Transverse colon (tissue), 4 donors: Measurements from ENCODE around the gene SPEG. TPM values are rescaled to one million over a fixed set of nuclear protein-coding genes. Genes with fewer than 3 reads are reported as not detected.
A peak's percentile ranks its signal among the peaks of the same experiment; 100 is the strongest.

Source experiments
- DNase-seq: peaks from one replicate; pipeline ENCODE4 v3.0.0-alpha.2; 2019
- H3K27ac ChIP-seq, 4 donors: fragments of 200-600 bp; sonication (generic); 2 replicates each; pipeline ENCODE4 v1.5.1; 2016 to 2018; ENCODE audit warnings: inconsistent platforms in 4 of 4
- H3K27me3 ChIP-seq: fragments of 200-600 bp; sonication (generic); 2 replicates; pipeline ENCODE4 v1.5.1; 2017; ENCODE audit warnings: inconsistent platforms
- H3K36me3 ChIP-seq, 4 donors: fragments of 200-600 bp; sonication (generic); 2 replicates each; pipeline ENCODE4 v1.5.1; 2017 to 2019; ENCODE audit warnings: inconsistent platforms in 4 of 4
- H3K4me1 ChIP-seq, 4 donors: fragments of 200-600 bp; sonication (generic); 2 replicates each; pipeline ENCODE4 v1.5.1; 2017 to 2020; ENCODE audit warnings: inconsistent platforms in 4 of 4
- H3K4me3 ChIP-seq, 4 donors: fragments of 200-600 bp; sonication (generic); 1 replicate in 1 of 4; 2 replicates in 3 of 4; pipeline versions ENCODE4 v1.5.1 to v1.6.1; 2017 to 2019; ENCODE audit warnings: inconsistent platforms in 4 of 4
- H3K9me3 ChIP-seq, 2 donors: fragments of 200-600 bp; sonication (generic); 2 replicates each; pipeline ENCODE4 v1.5.1; 2017 to 2019; ENCODE audit warnings: inconsistent platforms in 2 of 2
- CTCF ChIP-seq, 5 experiments: fragments of 200-600 bp in 3 of 5; fragments of 450-650 bp in 2 of 5; sonication (generic) in 3 of 5; IDR thresholded peaks; 1 replicate in 2 of 5; 2 replicates in 3 of 5; pipeline ENCODE4 v1.5.1; 2016 to 2017; ENCODE audit warnings: antibody characterized with exemption in 5 of 5, inconsistent platforms in 3 of 5, mild to moderate bottlenecking in 2 of 5, moderate library complexity in 1 of 5
- EP300 ChIP-seq: sonication (generic); formaldehyde crosslinking; IDR thresholded peaks from one replicate; pipeline ENCODE4 v1.6.1; 2017; ENCODE audit warnings: antibody characterized with exemption, low read depth
- POLR2A ChIP-seq: fragments of 450-650 bp; IDR thresholded peaks from one replicate; pipeline ENCODE4 v1.6.1; 2016; ENCODE audit warnings: antibody characterized with exemption, mild to moderate bottlenecking, moderate library complexity
- POLR2AphosphoS5 ChIP-seq, 3 donors: sonication (generic); formaldehyde crosslinking; IDR thresholded peaks; one replicate each; pipeline ENCODE4 v1.6.1; 2016; ENCODE audit warnings: antibody characterized with exemption in 3 of 3
- WGBS, 2 donors: methylation state at CpG; one replicate each; pipeline ENCODE4 v1.1.5; 2018; ENCODE audit warnings: low coverage in 1 of 2; 5-methylcytosine and 5-hydroxymethylcytosine counted together
- in situ Hi-C, 4 donors: fragments of 200-750 bp; cut with MboI; loops; one replicate each; pipeline versions ENCODE4 v1.15.0 to v1.15.1; 2017; ENCODE audit warnings: low sequenced_read_pairs in 3 of 4, low pct_ligation_motif_present in 1 of 4, low pct_unique_long_range_greater_than_20kb in 1 of 4
- intact Hi-C: fragments of 100-400 bp; cut with DNase I; formaldehyde crosslinking; loops from one replicate; pipeline ENCODE4 v1.15.1; 2023; ENCODE audit warnings: low total_unique reads
- total RNA-seq, 4 donors: library from RNA; depleted of rRNA; stranded (reverse); fragments of >200 nt; gene quantifications; one replicate each; pipeline ENCODE4 v1.1.0, GENCODE V29; 2016

Gene SPEG
- total RNA-seq: 10 to 100 TPM; 26.5 to 95.8 (median 48.5) TPM

- DNase-seq: no peak
- H3K36me3 ChIP-seq: no peaks in the 10 kb centered on the region
- intact Hi-C loops: no loop called here
- WGBS, 2 donors: 19% methylated on average over 44 of the region's 77 CpGs; no CpG with 5 or more reads in 1 of the 2 donors
- in situ Hi-C loops: no loop called here
- TF ChIP-seq POLR2AphosphoS5 (IDR thresholded peaks at IDR 0.05) (peak in 1 of 3 donors; percentile 9), EP300 (no peak)
- H3K27ac ChIP-seq: peak within 1 kb of the TSS; percentile 84 to 96 (median 85)
- H3K4me1 ChIP-seq: peaks cover 6 to 21% (median 16%) of the 10 kb centered on the region in 4 donors
- H3K9me3 ChIP-seq: no peaks in the 10 kb centered on the region
- peak within 1 kb of the TSS in 2 of 4 donors; percentile 14 to 24 for H3K4me3 ChIP-seq
- peaks cover 48% of the 10 kb centered on the region for H3K27me3 ChIP-seq
These were observed at the start of gene SPEG for GRCh38 chr2:219434718-219435525. TSS of gene SPEG (plus strand) at chr2:219434843. CDS start at chr2:219434978, 135 bp downstream.

- Histone ChIP-seq H3K9me3 (no peaks in the 10 kb centered on the region), H3K27ac (peak overlapping the region in 1 of 4 donors; percentile 26), H3K27me3 (no peaks in the 10 kb centered on the region), H3K36me3 (peaks cover 0 to 31% (median 14%) of the 10 kb centered on the region in 4 donors), H3K4me3 (no peak overlapping the region), H3K4me1 (peaks cover 8 to 18% (median 13%) of the 10 kb centered on the region in 4 donors)
- no peak for DNase-seq
- peak in 2 of 3 donors; percentile 19 to 52 for TF ChIP-seq POLR2AphosphoS5 (IDR thresholded peaks at IDR 0.05)
- no peak for TF ChIP-seq CTCF (IDR thresholded peaks at IDR 0.05)
- no peak for TF ChIP-seq POLR2A
- intact Hi-C loops: loop anchor here (10.0 kb wide), 1 partner anchor 1160 kb away; no protein-coding TSS in a partner anchor
- in situ Hi-C loops: no loop called here
- WGBS, 2 donors: 55 to 60% methylated on average over 2 of the region's 2 CpGs
These were observed 49.8 kb upstream of the SPEG start for GRCh38 chr2:219384859-219385258.

GRCh38 chr2:219385958-219386520, 48.6 kb upstream of the SPEG start:
- in situ Hi-C loops: no loop called here
- Histone ChIP-seq H3K27ac (no peak overlapping the region), H3K9me3 (no peaks in the 10 kb centered on the region), H3K27me3 (no peaks in the 10 kb centered on the region), H3K4me3 (peak overlapping the region in 1 of 4 donors; percentile 92), H3K36me3 (peaks cover 0 to 27% (median 11%) of the 10 kb centered on the region in 4 donors), H3K4me1 (peaks cover 10 to 18% (median 14%) of the 10 kb centered on the region in 4 donors)
- WGBS, 2 donors: 94 to 100% methylated on average over 2 to 19 of the region's 19 CpGs
- intact Hi-C loops: loop anchor here (10.0 kb wide), 1 partner anchor 1161 kb away; no protein-coding TSS in a partner anchor
- no peak for DNase-seq
- no peak for TF ChIP-seq EP300
- no peak for TF ChIP-seq POLR2AphosphoS5 (IDR thresholded peaks at IDR 0.05)
- TF ChIP-seq POLR2A: no peak
- no peak for TF ChIP-seq CTCF (IDR thresholded peaks at IDR 0.05)

GRCh38 chr2:219386532-219387280, 47.9 kb upstream of the SPEG start:
- no peaks in the 10 kb centered on the region for H3K27me3 ChIP-seq
- peak overlapping the region; percentile 93 to 100 (median 97) for H3K27ac ChIP-seq
- DNase-seq: no peak
- 39 to 86% methylated on average over 1 to 19 of the region's 19 CpGs for WGBS, 2 donors
- peak overlapping the region; percentile 61 to 96 (median 88) for H3K4me3 ChIP-seq
- TF ChIP-seq EP300 (no peak), POLR2AphosphoS5 (IDR thresholded peaks at IDR 0.05) (no peak), CTCF (IDR thresholded peaks at IDR 0.05) (no peak), POLR2A (no peak)
- in situ Hi-C loops (no loop called here), intact Hi-C loops (loop anchor here (10.0 kb wide), 1 partner anchor 1162 kb away; no protein-coding TSS in a partner anchor)
- H3K4me1 ChIP-seq: peaks cover 10 to 18% (median 14%) of the 10 kb centered on the region in 4 donors
- H3K9me3 ChIP-seq: no peaks in the 10 kb centered on the region
- peaks cover 0 to 27% (median 8%) of the 10 kb centered on the region in 4 donors for H3K36me3 ChIP-seq
